ENCODE results near the gene SYNGR3. TPM values are rescaled to one million over a fixed set of nuclear protein-coding genes. Genes with fewer than 3 reads are reported as not detected.
A peak's percentile ranks its signal among the peaks of the same experiment; 100 is the strongest.

SYNGR3 gene
- total RNA-seq, 1 donor from 2014 or later, result 71.3 TPM

GRCh38 chr16:1990351-1991134 lies 773 bp downstream of the SYNGR3 start:
- FAIRE-seq (no peak), DNase-seq (ENCODE audit: low spot score in 2 of 2) (no peak)

GRCh38 chr16:1991135-1991551 lies 1.4 kb downstream of the SYNGR3 start:
- no peak for FAIRE-seq
- DNase-seq (ENCODE audit: low spot score in 2 of 2), result no peak

GRCh38 chr16:1991588-1991947 lies 1.8 kb downstream of the SYNGR3 start:
- FAIRE-seq, result no peak
- no peak for DNase-seq (ENCODE audit: low spot score in 2 of 2)

- DNase-seq (ENCODE audit: low spot score in 2 of 2) (peak; percentile 91 to 97), FAIRE-seq (no peak)
Observed at GRCh38 chr16:1991948-1992703, 2.4 kb downstream of the SYNGR3 start.

GRCh38 chr16:1992704-1993317 lies 3.0 kb downstream of the SYNGR3 start:
- no peak for DNase-seq (ENCODE audit: low spot score in 2 of 2)

GRCh38 chr16:1993731-1994131 lies 4.0 kb downstream of the SYNGR3 start:
- FAIRE-seq (no peak), DNase-seq (ENCODE audit: low spot score in 2 of 2) (no peak)

More at GRCh38 chr16:1992704-1993317, 3.0 kb downstream of the SYNGR3 start:
- FAIRE-seq, result no peak

GRCh38 chr16:1997494-1998359 lies 8.0 kb downstream of the SYNGR3 start:
- no peak for DNase-seq (ENCODE audit: low spot score in 2 of 2)
- no peak for FAIRE-seq

GRCh38 chr16:1998360-1998835 lies 8.6 kb downstream of the SYNGR3 start:
- FAIRE-seq, result no peak

GRCh38 chr16:1998852-1999801 lies 9.4 kb downstream of the SYNGR3 start:
- DNase-seq (ENCODE audit: low spot score in 2 of 2), result no peak
- no peak for FAIRE-seq

More at GRCh38 chr16:1998360-1998835, 8.6 kb downstream of the SYNGR3 start:
- no peak for DNase-seq (ENCODE audit: low spot score in 2 of 2)

GRCh38 chr16:1999866-2000514 lies 10.2 kb downstream of the SYNGR3 start:
- DNase-seq (ENCODE audit: low spot score in 2 of 2) (no peak), FAIRE-seq (no peak)

- no peak for FAIRE-seq
Observed at GRCh38 chr16:2001035-2001434, 11.3 kb downstream of the SYNGR3 start.

GRCh38 chr16:2001456-2002355 lies 11.9 kb downstream of the SYNGR3 start:
- FAIRE-seq, result no peak

More at GRCh38 chr16:2001035-2001434, 11.3 kb downstream of the SYNGR3 start:
- DNase-seq (ENCODE audit: low spot score in 2 of 2), result no peak

GRCh38 chr16:2002406-2003230 lies 12.8 kb downstream of the SYNGR3 start:
- DNase-seq (ENCODE audit: low spot score in 2 of 2), result no peak
- no peak for FAIRE-seq

More at GRCh38 chr16:2001456-2002355, 11.9 kb downstream of the SYNGR3 start:
- no peak for DNase-seq (ENCODE audit: low spot score in 2 of 2)

- no peak for DNase-seq (ENCODE audit: low spot score in 2 of 2)
- FAIRE-seq, result no peak
Observed at GRCh38 chr16:2003231-2003826, 13.6 kb downstream of the SYNGR3 start.

- FAIRE-seq (no peak), DNase-seq (ENCODE audit: low spot score in 2 of 2) (peak; percentile 80 to 90)
Observed at GRCh38 chr16:2003827-2004641, 14.3 kb downstream of the SYNGR3 start.
